Vagina (tissue), 2 donors: ENCODE results near the gene ABCA2.

Experiments used
- CTCF ChIP-seq, 3 experiments: fragments of 450-650 bp in 2 of 3; fragments of 200-600 bp in 1 of 3; sonication (generic) in 1 of 3; IDR thresholded peaks; one replicate each; pipeline ENCODE4 v1.5.1; 2017 to 2019; ENCODE audit warnings: antibody characterized with exemption in 3 of 3, mild to moderate bottlenecking in 2 of 3, moderate library complexity in 2 of 3
- POLR2A ChIP-seq, 2 donors: fragments of 450-650 bp; IDR thresholded peaks; one replicate each; pipeline ENCODE4 v1.6.1; 2017; ENCODE audit warnings: antibody characterized with exemption in 2 of 2, mild to moderate bottlenecking in 2 of 2, moderate library complexity in 2 of 2

GRCh38 chr9:136977649-136978072, 50.4 kb downstream of the ABCA2 start:
- TF ChIP-seq POLR2A (IDR thresholded peaks at IDR 0.05), result no peak
- no peak for TF ChIP-seq CTCF (IDR thresholded peaks at IDR 0.05)
